NOMO-1 (cell line): ENCODE results near the gene CYTH3.
"Not testable (repeated sequence)": the region's sequence is repeated elsewhere in the genome, so short reads cannot be mapped to it uniquely, and the experiment has no call there.

ENCODE experiments used
- DNase-seq, 2 experiments: peaks; one replicate each; lab custom pipeline; 2025; ENCODE audit not compliant: unreplicated experiment in 2 of 2; lab: John Stamatoyannopoulos, UW

The CYTH3 gene, protein sequence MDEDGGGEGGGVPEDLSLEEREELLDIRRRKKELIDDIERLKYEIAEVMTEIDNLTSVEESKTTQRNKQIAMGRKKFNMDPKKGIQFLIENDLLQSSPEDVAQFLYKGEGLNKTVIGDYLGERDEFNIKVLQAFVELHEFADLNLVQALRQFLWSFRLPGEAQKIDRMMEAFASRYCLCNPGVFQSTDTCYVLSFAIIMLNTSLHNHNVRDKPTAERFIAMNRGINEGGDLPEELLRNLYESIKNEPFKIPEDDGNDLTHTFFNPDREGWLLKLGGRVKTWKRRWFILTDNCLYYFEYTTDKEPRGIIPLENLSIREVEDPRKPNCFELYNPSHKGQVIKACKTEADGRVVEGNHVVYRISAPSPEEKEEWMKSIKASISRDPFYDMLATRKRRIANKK

DNA sequence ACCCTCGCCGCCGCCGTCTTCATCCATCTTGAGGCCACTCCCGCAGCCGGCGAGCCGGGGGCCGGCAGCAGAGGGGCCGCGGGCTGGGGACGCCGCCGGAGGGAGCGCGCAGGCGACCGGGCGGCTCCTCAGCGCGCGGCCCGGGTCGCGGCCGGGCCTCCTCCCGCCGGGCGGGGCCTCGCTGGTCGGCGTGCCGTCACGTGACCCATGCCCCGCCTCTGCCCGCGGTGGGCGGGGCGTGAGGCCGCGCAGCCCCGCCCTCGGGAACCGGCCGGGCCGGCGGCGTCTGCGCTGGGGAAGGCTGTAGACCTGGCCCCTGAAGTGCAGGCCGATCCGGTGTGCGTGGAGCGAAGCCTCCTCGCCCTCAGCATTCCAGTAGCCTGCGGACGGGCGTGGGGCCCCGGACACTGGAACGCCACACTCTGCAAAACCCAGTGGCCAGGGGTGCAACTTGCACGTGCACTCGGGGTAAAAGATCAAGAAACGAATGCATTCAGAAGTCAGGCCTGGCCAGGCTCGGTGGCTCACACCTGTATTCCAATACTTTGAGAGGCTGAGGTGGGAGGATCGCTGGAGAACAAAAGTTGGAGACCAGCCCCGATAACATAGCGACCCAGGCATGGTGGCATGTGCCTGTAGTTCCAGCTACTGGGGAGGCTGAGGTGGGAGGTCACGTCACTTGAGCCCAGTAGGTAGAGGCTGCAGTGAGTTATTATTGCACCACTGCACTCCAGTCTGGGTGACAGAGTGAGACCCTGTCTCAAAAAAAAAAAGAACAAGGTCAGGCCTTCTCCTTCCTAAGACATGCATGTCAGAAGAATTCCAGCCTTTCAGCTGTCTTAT, at the start of gene CYTH3:
CYTH3 (minus strand) TSS at position 144 of the 843 bp plus-strand sequence; CDS start at position 27, 117 bp downstream.
- peak; percentile 51 to 85 for DNase-seq

DNA sequence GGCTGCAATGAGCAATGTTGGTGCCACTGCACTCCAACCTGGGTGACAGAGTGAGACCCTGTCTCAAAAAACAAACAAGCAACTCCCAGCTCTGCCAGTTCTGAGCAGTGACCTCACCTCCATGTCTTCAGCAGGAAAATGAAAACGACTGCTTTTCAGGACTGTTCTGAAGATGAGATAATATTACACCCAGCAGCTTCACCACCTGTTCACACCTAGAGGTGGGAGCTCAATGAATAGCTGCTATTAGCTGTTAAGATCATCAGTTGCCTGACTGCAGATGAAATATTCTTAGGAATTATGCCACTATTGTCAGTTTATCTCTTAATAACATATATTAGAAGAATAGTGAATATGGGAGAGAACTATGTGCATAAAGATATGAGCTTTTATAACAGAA, 48.4 kb upstream of the CYTH3 start:
- DNase-seq = no peak

DNA sequence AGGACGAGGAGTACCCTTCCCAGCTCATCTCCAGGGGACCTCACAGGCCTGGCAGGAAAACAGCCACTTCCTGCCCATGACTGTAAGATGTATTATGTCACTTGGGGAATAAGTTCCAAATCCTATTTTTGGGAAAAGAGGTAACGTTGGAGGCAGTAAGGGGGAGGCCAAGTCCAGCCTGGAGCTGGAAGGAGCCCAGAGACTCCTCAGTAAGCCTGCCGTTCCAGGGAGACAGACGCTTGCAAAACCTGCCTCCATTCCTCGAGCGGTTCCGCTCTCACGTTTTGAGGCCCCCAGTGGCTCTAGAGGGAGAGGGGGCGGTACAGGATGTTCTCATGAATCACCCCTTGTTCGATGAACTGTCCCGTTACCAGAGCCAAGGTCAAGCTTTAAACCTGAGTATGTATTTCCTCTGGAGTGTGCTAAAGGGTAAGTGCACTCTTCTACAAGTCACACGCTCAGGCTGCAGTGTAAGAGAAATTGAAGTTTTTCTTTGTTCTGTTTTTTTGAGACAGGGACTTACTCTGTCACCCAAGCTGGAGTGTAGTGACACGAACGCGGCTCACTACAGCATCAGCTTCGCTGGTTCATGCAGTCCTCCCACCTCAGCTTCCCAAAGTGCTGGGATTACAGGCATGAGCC, 45.5 kb upstream of the CYTH3 start:
- peak; percentile 61 to 74 for DNase-seq

DNA sequence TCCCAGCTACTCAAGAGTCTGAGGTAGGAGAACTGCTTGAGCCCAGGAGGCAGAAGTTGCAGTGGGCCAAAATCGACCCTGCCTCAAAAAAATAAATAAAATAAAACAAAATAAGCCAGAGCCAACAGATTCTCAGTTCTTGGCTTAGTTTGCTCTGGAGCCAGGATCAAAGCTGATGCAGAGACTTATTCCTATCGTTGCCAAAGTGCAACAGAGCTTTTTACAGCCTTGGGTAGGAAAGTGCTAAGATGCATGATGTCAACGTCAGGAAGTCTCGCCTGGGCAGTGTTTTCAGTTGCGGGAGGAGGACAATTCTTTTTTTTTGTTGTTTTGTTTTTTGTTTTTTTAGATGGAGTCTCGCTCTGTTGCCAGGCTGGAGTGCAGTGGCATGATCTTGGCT, 43.8 kb upstream of the CYTH3 start:
- no peak for DNase-seq

DNA sequence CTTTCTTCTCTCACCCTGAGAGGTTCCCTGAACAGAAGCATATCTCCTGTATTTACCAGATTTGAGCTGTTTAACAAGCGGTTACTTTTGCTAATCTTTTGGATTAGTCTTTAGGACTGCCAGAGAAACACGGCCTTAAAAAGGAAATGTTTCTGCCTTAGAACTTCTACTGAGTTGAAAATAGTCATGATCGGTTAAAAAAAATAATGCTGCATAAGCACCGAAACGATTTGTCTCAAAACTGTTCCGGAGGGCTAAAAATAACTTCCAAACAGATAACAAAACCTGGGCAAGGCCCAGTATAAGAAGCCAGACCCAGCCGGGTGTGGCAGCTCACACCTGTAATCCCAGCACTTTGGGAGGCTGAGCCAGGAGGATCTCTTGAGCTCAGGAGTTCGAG, 43.3 kb upstream of the CYTH3 start:
- no peak for DNase-seq

DNA sequence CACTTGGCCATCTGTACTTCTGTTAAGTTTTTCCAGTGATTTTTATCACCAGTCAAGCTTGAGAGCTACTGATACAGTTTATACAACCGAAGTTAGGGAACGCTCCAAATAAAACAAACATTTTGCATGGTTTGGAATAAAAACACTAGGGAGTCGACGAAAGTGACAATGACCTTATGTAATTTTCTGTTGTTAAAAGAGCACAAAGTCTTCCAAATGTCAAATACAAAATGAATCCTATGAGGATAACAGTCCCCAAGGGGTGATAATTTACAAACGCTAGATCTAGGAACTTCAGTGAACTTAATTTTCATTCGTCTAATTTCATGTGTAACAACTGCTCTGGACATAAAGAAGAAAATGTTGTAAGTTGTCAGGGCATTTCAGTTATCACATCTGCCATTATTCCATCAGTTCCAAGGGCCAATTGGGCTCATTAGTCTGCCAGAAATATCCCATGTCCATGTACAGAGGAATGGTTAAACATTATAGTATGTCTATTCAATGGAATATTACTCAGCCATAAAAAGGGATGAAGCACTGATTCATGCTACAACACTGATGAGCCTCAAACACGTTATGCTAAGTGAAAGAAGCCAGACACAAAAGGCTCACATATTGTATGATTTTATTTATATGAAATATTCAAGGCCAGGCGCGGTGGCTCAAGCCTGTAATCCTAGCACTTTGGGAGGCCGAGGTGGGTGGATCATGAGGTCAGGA, 38.0 kb upstream of the CYTH3 start:
- no peak for DNase-seq

DNA sequence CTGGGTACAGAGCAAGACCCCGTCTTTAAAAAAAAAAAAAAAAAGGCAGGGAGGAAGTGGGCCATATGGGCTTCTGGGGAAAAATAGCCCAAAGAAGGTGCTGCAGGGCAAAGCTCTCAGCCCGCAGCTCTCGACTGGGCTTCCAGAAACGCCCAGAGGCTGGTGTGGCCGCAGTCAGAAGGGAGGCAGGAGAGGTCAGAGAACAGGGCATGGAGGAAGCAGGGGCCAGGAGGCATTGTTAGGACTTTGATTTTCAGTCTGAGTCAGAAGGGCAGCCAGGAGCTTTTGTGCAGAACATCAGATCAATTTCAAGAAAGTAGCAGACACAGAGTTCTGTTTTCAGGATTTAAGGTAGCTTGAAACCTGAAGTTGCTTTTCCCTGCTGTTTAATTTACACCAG, 35.3 kb upstream of the CYTH3 start:
- peak in 1 of 2 experiments; percentile 16 for DNase-seq

DNA sequence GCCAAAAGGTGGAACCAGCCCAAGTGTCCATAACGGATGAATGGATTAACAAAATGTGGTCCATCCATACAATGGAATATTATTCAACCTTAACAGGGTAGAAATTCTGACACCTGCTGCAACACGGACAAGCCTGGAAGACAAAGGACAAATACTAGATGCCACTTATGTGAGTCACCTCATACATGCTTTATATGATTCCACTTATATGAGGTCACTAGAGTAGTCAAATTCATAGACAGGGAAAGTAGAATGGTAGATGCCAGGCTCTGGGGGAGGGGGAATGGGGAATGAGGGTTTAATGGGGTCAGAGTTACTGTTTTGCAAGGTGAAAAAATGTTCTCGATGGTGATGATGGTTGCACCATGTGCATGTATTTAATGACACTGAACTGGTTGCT, 34.0 kb upstream of the CYTH3 start:
- DNase-seq = no peak

DNA sequence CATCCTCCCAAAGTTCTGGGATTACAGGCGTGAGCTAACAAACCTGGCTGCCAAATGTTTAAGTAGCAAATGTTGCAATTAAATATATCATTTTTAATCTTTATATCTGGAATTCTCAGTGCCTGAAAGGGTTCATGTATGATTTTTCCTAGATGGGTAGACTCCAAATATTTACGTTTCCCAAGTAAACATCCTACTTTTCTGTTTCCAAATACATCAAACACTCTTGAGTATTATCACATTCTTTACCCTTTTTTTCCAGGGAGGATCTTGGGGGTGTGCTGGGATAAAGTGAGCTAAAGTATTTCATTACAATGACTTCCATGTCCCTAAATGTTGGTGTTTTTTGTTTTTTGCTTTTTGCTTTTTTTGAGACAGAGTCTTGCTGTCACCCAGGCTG, 32.9 kb upstream of the CYTH3 start:
- no peak for DNase-seq

DNA sequence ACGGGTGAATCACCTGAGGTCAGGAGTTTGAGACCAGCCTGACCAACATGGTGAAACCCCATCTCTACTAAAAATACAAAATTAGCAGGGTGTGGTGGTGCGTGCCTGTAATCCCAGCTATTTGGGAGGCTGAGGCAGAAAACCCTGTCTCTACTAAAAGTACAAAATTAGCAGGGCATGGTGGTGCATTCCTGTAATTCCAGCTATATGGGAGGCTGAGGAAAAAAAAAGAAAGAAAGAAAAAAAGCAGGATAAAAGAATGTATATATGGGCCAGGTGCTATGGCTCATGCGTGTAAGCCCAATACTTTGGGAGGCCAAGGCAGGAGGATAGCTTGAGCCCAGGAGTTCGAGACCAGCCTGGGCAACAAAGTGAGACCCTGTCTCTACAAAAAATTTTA, 29.0 kb upstream of the CYTH3 start:
- not testable (repeated sequence) for DNase-seq

DNA sequence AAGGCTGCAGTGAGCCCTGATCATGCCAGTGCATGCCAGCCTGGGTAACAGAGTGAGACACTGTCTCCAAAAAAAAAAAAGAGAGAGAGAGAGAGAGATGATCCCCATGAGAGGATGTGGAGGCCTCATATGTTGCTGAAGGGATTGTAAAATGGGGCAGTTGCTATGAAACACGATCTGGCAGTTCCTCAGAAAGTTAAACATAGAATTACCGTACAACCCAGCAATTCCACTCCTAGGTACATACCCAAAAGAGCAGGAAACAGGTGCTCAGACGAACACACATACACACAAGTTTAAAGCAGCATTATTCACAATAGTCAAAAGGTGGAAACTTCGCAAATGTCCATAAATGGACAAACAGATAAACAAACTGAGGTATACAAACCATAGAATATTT, 27.4 kb upstream of the CYTH3 start:
- DNase-seq = no peak

DNA sequence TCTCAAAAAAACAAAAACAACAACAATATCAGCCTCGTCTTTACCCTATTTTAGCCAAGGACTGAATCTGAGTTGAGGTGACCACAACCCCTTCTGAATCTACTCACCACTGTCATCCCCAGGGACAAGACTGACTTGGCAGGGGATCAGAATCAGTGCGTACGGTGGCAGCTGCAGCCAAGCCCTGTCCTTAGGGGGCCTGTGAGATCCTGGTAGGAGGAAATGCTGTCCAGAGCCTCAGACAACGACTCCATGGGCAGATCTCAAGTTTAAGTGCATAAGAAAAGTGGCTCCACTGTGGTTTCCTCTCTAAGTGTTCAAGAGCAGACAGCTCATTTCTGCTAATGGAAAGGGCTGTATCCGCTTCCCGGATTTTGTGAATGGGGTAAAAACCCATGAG, 22.4 kb upstream of the CYTH3 start:
- no peak for DNase-seq

DNA sequence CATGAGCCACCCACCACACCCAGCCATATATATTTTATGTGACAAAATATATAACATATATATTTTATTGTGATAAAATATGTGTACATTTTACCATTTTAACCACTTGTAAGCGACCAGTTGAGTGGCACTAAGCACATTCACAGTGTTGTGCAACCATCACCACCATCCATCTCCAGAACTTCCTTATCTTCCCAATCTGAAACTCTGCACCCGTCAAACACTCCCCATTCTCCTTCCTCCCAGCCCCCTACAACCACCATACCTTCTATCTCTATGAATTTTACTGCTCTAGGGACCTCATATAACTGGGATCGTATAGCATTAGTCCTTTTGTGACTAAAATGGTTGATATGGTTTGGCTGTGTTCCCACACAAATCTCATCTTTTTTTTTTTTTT, 20.8 kb upstream of the CYTH3 start:
- no peak for DNase-seq

DNA sequence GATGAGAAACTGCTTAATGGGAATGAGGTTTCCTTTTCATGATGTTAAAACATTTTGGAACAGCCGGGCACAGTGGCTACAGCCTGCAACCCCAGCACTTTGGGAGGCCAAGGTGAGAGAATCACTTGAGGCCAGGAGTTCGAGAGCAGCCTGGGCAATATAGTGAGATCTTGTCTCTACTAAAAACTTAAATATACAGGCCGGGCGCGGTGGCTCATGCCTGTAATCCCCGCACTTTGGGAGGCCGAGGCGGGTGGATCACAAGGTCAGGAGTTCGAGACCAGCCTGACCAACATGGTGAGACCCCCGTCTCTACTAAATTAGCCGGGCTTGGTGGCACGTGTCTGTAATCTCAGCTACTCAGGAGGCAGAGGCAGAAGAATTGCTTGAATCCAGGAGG, 19.5 kb upstream of the CYTH3 start:
- not testable (repeated sequence) for DNase-seq

DNA sequence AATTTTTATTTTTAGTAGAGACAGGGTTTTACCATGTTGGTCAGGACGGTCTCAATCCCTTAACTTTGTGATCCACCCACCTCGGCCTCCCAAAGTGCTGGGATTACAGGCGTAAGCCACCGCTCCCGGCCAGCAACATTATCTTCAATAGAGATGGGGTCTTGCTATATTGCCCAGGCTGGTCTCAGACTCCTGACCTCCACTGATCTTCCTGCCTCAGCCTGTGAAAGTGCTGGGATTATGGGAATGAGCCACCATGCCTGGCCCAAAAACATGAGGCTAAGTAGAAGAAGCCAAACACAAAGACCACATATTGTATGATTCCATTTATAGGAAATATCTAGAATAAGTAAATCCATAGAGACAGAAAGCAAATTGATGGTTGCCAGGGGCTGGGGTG, 19.1 kb upstream of the CYTH3 start:
- DNase-seq = no peak

DNA sequence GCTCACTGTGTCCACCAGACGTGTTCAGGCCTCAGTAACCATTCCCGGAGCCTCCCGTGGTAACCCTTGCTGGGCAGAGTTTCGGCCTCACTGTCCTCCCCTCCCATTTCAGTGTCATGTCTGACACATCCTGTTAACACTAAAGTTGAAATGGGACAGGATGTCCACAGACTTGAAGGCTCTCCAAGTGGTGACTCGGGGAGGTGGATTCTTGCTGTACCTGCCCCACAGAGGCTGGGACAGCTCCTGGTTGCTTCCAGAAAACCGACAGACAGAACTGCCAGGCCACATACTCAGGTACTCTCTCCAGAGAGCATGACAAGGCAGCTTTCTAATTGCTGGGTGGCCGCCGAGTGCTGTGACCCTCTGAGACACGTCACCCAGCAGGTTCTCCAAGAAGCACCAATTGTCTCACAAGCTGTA, 17.9 kb upstream of the CYTH3 start:
- no peak for DNase-seq

DNA sequence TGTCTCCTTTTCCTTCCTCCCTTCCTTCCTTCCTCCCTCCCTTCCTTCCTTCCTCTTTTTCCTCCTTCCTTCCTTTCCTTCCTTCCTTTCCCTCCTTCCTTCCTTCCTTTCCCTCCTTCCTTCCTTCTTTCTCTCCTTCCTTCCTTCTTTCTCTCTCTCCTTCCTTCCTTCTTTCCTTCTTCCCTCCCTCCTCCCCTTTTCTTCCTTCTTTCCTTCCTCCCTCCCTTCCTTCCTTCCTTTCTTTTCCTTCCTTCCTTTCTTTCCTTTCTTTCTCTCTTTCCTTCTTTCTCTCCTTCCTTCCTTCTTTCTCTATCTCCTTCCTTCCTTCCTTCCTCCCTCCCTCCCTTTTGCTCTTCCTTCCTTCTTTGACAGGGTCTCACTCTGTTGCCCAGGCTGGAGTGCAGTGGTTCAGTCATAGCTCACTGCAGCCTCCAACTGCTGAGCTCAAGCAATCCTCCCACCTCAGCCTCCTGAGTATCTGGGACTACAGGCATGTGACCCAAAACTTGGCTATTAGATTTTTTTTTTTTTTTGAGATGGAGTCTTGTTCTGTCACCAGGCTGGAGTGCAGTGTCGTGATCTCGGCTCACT, 15.9 kb upstream of the CYTH3 start:
- no peak for DNase-seq

DNA sequence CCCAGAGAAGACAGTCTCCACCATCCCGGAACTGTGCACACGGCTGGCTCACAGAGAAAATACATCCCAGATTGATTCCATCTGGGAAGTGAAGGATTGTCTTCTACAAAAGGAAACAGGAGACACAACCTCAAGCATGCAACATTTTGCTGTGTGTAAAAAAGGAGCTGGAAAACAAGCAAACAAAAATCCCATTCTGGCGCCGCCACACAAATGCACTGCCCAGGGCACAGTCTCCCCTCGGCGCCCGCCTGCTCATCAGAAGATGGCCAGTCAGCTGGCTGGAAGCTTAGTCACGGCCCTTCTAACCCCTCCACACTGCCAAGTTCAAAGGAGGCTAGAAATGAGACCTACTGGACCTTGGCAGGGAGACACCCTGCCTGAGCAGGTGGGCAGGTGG, 14.1 kb upstream of the CYTH3 start:
- no peak for DNase-seq

DNA sequence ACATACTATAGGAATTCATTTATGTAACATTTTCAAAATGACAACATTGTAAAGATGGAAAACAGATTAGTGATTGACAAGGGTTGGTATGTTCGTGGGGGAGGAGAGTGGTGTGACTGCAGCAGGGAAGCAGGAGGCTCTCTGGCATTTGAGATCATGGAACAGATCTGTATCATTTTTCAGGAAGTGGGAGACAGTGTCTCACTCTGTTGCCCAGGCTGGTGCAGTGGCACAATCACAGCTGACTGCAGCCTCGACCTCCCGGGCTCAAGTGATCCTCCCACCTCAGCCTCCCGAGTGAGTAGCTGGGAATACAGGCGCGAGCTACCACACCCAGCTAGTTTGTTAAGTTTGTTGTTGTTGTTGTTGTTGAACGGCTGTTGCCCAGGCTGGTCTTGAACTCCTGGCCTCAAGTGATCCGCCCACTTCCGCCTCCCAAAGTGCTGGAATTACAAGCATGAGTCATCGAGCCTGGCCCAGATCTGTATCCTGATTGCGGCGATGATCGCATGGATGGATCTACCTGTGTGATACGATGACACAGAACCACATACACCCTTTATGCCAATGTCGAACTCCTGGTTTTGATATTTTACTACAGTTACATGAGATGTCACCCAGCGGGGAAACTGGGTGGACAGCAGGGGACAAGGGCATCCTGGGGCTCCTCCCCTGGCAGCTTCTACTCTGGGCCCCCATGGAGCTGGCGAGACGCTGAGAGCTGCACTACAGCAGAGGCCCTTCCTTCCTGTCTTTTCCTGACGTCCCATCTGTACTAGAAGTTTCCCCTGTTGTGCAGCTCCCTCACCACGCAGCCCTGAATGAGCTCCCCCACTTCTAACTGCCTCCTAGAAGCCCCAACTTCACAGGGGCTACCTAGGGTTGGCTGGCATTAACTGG, 12.3 kb upstream of the CYTH3 start:
- no peak for DNase-seq

DNA sequence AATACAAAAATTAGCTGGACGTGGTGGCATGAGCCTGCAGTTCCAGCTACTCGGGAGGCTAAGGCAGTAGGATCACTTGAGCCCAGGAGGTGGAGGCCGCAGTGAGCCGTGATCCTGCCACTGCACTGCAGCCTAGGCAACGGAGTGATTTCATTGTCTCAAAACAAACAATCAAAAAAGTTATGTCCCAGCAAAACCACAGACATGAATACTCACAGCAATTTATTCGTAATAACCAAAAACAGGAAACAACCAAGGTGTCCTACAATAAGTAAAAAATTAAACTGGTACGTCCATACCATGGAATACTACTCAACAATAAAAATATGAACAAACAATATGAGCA, 11.6 kb upstream of the CYTH3 start:
- no peak for DNase-seq
